HepG2 (cell line): ENCODE results near the gene SHPK. TPM values are rescaled to one million over a fixed set of nuclear protein-coding genes. Genes with fewer than 3 reads are reported as not detected.

Experiments used
- ATAC-seq: fragments of 200-7000 bp; cut with Tn5 transposase; 3 replicates; pipeline ENCODE4 v1.9.1; 2020; ENCODE audit warnings: mild to moderate bottlenecking, moderate library complexity
- BruUV-seq: library from RNA; stranded (reverse); fragments of 400-500 nt; replicated peaks from 2 replicates; lab custom pipeline; 2021; lab: Mats Ljungman, UMichigan
- CTCF ChIA-PET: fragments of 300-600 bp; formaldehyde crosslinking; extraction: SDS; loops from one replicate; lab custom pipeline; 2021; ENCODE audit warnings: low total read pairs, inconsistent platforms, low intra/inter-chr PET ratio; lab: Yijun Ruan, JAX
- POLR2A ChIA-PET: fragments of 350-600 bp; sonication (Branson Sonifier 250); formaldehyde crosslinking; loops from one replicate; lab custom pipeline; 2020; ENCODE audit warnings: antibody characterized with exemption, inconsistent platforms; lab: Yijun Ruan, JAX
- DNase-seq: peaks from one replicate; pipeline ENCODE4 v3.0.0-alpha.2; 2015; ENCODE audit warnings: low spot score
- FAIRE-seq: peaks from 3 replicates; lab custom pipeline; 2011; peaks lifted over from hg19 to GRCh38; lab: Jason Lieb, UNC
- H2AFZ ChIP-seq: one replicate; pipeline ENCODE4 v1.6.1; 2011; ENCODE audit warnings: low read length, inconsistent platforms
- H3K27ac ChIP-seq: fragments of 300-600 bp; 3 replicates; pipeline ENCODE4 v1.8.0; 2011; ENCODE audit warnings: mixed run types, mild to moderate bottlenecking, mixed read lengths, low read length, inconsistent platforms; ENCODE audit not compliant: insufficient read depth; ENCODE audit errors: extremely low read length
- H3K27me3 ChIP-seq, 2 experiments: fragments of 200-600 bp in 1 of 2; 2 replicates in 1 of 2; 3 replicates in 1 of 2; pipeline versions ENCODE4 v1.6.0 to v1.8.0; 2011; ENCODE audit warnings: low read length in 2 of 2, mild to moderate bottlenecking in 2 of 2, moderate library complexity in 2 of 2, inconsistent platforms in 1 of 2; ENCODE audit not compliant: insufficient read depth in 2 of 2, control insufficient read depth in 1 of 2
- H3K36me3 ChIP-seq, 2 experiments: fragments of 200-600 bp in 1 of 2; replicated peaks in 1 of 2; 2 replicates in 1 of 2; 3 replicates in 1 of 2; pipeline versions ENCODE4 v1.5.1 to v1.8.0; 2011; ENCODE audit warnings: low read length in 2 of 2, inconsistent platforms in 1 of 2; ENCODE audit not compliant: insufficient read depth in 2 of 2, control insufficient read depth in 1 of 2
- H3K4me1 ChIP-seq: 2 replicates; pipeline ENCODE4 v1.5.1; 2012; ENCODE audit warnings: low read length, inconsistent platforms; ENCODE audit not compliant: insufficient read depth
- H3K4me2 ChIP-seq: 2 replicates; pipeline ENCODE4 v1.6.0; 2011; ENCODE audit warnings: low read depth, low read length, inconsistent platforms
- H3K4me3 ChIP-seq, 3 experiments: fragments of 200-600 bp in 1 of 3; sonication (generic), shearing (Covaris generic) in 1 of 3; replicated peaks in 1 of 3; 2 replicates each; pipeline ENCODE4 v1.5.1; 2011 to 2016; ENCODE audit warnings: low read length in 3 of 3, inconsistent platforms in 2 of 3, low read depth in 2 of 3, mild to moderate bottlenecking in 2 of 3, control low read depth in 1 of 3, mixed read lengths in 1 of 3; ENCODE audit not compliant: insufficient read depth in 1 of 3
- H3K79me2 ChIP-seq: one replicate; pipeline ENCODE4 v1.6.1; 2011; ENCODE audit warnings: low read length, inconsistent platforms; ENCODE audit not compliant: insufficient read depth
- H3K9ac ChIP-seq: 2 replicates; pipeline ENCODE4 v1.6.0; 2011; ENCODE audit warnings: mild to moderate bottlenecking, low read depth, low read length, inconsistent platforms; ENCODE audit not compliant: insufficient read depth
- H3K9me3 ChIP-seq: 2 replicates; pipeline ENCODE4 v1.5.1; 2012; ENCODE audit warnings: mild to moderate bottlenecking, low read length
- H4K20me1 ChIP-seq: 2 replicates; pipeline ENCODE4 v1.6.0; 2011; ENCODE audit warnings: inconsistent platforms, mild to moderate bottlenecking, low read length, moderate library complexity; ENCODE audit not compliant: insufficient read depth
- FIP1L1 ChIP-seq: fragments of 200-400 bp; formaldehyde crosslinking; IDR thresholded peaks from 2 replicates; pipeline ENCODE4 v1.6.1; 2018; ENCODE audit warnings: low read depth, mild to moderate bottlenecking, low read length, moderate library complexity, borderline replicate concordance; ENCODE audit not compliant: insufficient read depth
- FOXA3 ChIP-seq: IDR thresholded peaks from 2 replicates; pipeline ENCODE4 v1.6.1; 2016; ENCODE audit warnings: missing genetic modification reagents, missing compliant biosample characterization
- FOXJ3 ChIP-seq: sonication (generic); formaldehyde crosslinking; IDR thresholded peaks from 2 replicates; pipeline ENCODE4 v1.4.0; 2020; ENCODE audit warnings: missing genetic modification reagents, mild to moderate bottlenecking, borderline replicate concordance
- HDAC2 ChIP-seq: sonication (generic); formaldehyde crosslinking; IDR thresholded peaks from 2 replicates; pipeline ENCODE4 v1.4.0; 2020; ENCODE audit warnings: missing genetic modification reagents
- HIVEP1 ChIP-seq: sonication (generic); formaldehyde crosslinking; IDR thresholded peaks from 2 replicates; pipeline ENCODE4 v1.4.0; 2020; ENCODE audit warnings: mild to moderate bottlenecking, missing genetic modification reagents
- KDM3A ChIP-seq: IDR thresholded peaks from 2 replicates; pipeline ENCODE4 v1.6.1; 2018; ENCODE audit warnings: low read depth, missing compliant biosample characterization
- KLF9 ChIP-seq: IDR thresholded peaks from 2 replicates; pipeline ENCODE4 v1.6.1; 2016; ENCODE audit warnings: low read depth
- SRSF4 ChIP-seq: fragments of 200-400 bp; formaldehyde crosslinking; IDR thresholded peaks from one replicate; pipeline ENCODE4 v1.6.1; 2018; ENCODE audit warnings: mild to moderate bottlenecking, low read depth, low read length, moderate library complexity; ENCODE audit not compliant: poor library complexity, severe bottlenecking
- ZNF124 ChIP-seq: sonication (generic); formaldehyde crosslinking; IDR thresholded peaks from 2 replicates; pipeline ENCODE4 v1.4.0; 2020; ENCODE audit warnings: missing genetic modification reagents
- ZNF282 ChIP-seq: fragments of 450-650 bp; IDR thresholded peaks from 2 replicates; pipeline ENCODE4 v1.6.1; 2018; ENCODE audit not compliant: partially characterized antibody
- ZNF30 ChIP-seq: sonication (generic); formaldehyde crosslinking; IDR thresholded peaks from 2 replicates; pipeline ENCODE4 v1.5.0; 2020; ENCODE audit warnings: mild to moderate bottlenecking, missing genetic modification reagents
- WGBS: methylation state at CpG from one replicate; pipeline ENCODE4 v1.1.6; 2017; ENCODE audit warnings: low lambda C conversion rate; 5-methylcytosine and 5-hydroxymethylcytosine counted together
- in situ Hi-C: cut with HindIII; loops from 2 replicates; pipeline ENCODE4 v1.10.0; 2017; ENCODE audit warnings: low pct_unique_long_range_greater_than_20kb; ENCODE audit not compliant: extremely low pct_ligation_motif_present
- intact Hi-C: fragments of 100-400 bp; cut with micrococcal nuclease; formaldehyde crosslinking; loops from one replicate; pipeline ENCODE4 v1.10.0; 2022; ENCODE audit not compliant: unreplicated experiment
- polyA plus RNA-seq, 8 experiments: library from polyadenylated mRNA; depleted of rRNA in 3 of 8; stranded (reverse) in 7 of 8; unstranded in 1 of 8; fragments of >200 nt; fragmentation: Illumina TruSeq in 4 of 8; extraction: Trizol in 4 of 8; gene quantifications; 2 replicates each; pipeline versions ENCODE4 v1.2.1 to v1.2.3, GENCODE V29; 2011 to 2016; ENCODE audit warnings: low read depth in 4 of 8, missing spikeins in 1 of 8, mixed read lengths in 1 of 8; ENCODE audit not compliant: insufficient read depth in 1 of 8
- total RNA-seq, 5 experiments: library from RNA; depleted of rRNA; stranded (reverse); fragments of >200 nt; fragmentation: Illumina TruSeq; extraction: Trizol; gene quantifications; 2 replicates each; pipeline ENCODE4 v1.2.3, GENCODE V29; 2016; ENCODE audit warnings: low read depth in 1 of 5
- TF ChIP-seq, protein P1 (sequence below): sonication (generic); formaldehyde crosslinking; conservative IDR thresholded peaks from 2 replicates; pipeline ENCODE4 v1.8.0; 2022; ENCODE audit warnings: missing genetic modification reagents
- TF ChIP-seq, protein P2 (sequence below): sonication (generic); formaldehyde crosslinking; IDR thresholded peaks from 2 replicates; pipeline ENCODE4 v1.4.0; 2020; ENCODE audit warnings: missing genetic modification reagents
- TF ChIP-seq, protein P3 (sequence below): sonication (generic); formaldehyde crosslinking; IDR thresholded peaks from 2 replicates; pipeline ENCODE4 v1.4.0; 2020; ENCODE audit warnings: missing genetic modification reagents, borderline replicate concordance

Gene SHPK
- total and polyA plus RNA-seq, 2 of the 13 experiments (the other 11 are each of a cell fraction or from before 2014, with no cell fraction given): 16.2 to 30.9 TPM

DNA sequence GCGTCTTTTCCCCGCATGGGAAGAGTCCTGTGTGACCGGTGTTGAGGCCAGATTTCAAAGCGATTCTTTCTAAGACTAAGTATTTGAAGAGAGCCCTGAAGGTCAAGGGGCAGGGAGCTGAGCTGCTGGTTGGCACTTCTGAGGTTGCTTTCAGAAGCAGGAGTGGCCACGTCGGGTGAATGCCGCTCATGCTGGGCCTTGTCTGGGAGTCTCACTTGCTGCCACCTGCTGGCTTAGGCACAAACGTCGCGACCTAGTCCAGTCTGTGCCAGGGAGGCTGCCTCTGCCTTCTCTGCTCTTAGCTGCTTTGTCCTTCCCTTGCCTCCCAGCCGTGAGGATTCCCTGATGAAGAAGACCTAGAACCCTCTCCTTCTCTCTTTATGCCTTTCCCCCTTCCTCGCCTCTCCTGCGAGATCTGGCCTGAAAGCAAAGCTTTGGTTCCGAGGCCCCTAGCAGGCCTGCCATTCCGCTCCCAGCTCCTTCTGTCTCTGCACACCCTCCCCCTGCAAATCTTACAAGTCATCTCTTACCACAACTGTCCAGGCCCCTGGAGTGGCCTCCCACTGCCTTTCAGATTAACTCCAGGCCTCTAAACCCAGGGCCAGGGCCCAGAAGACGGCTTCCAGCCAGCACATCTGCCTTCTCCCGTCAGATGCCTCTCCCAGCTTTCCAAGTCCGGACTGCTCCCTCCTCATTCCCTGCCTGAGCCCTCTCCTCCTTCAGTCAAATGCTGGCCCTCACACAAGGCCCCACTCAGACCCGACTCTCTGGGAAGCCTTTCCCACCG lies 11.9 kb upstream of the SHPK start (continued):
- TF ChIP-seq, protein P1, sequence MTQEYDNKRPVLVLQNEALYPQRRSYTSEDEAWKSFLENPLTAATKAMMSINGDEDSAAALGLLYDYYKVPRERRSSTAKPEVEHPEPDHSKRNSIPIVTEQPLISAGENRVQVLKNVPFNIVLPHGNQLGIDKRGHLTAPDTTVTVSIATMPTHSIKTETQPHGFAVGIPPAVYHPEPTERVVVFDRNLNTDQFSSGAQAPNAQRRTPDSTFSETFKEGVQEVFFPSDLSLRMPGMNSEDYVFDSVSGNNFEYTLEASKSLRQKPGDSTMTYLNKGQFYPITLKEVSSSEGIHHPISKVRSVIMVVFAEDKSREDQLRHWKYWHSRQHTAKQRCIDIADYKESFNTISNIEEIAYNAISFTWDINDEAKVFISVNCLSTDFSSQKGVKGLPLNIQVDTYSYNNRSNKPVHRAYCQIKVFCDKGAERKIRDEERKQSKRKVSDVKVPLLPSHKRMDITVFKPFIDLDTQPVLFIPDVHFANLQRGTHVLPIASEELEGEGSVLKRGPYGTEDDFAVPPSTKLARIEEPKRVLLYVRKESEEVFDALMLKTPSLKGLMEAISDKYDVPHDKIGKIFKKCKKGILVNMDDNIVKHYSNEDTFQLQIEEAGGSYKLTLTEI (CRISPR knock-in tag): no peak
- TF ChIP-seq HDAC2 (CRISPR knock-in tag): no peak

DNA sequence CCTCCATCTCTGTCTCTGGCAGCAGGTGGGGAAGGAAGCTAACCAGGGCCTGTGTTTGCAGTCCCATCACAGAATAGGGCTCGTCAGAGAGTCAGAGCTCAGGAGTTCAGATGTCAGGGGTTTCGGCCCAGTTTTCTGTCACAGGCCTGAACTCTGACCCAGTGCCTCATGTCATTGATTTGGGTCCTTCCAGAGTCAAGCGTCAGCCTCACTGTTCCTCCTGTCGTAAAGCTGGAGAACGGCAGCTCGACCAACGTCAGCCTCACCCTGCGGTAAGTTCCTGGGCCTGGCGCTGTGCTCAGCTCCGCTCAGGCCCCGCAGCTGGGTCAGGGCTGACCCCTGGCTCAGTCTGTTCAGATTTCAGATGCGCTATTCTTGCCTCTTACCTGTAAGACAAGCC lies 11.2 kb upstream of the SHPK start:
- Histone ChIP-seq H3K27me3 (no peaks in the 10 kb centered on the region), H3K9me3 (no peaks in the 10 kb centered on the region), H4K20me1 (no peaks in the 10 kb centered on the region), H3K36me3 (peaks cover 3 to 15% of the 10 kb centered on the region in 2 experiments; a peak in 2 of 5 replicates), H2AFZ (no peak overlapping the region), H3K27ac (peak overlapping the region; percentile 36), H3K4me1 (peaks cover 14% of the 10 kb centered on the region), H3K4me2 (0 out of 2 replicates have a peak overlapping the region, but pooled peaks have one; percentile 14), H3K79me2 (no peaks in the 10 kb centered on the region), H3K9ac (no peak overlapping the region), H3K4me3 (no peak overlapping the region)
- DNase-seq (no peak), ATAC-seq (peak; percentile 81), FAIRE-seq (no peak)
- BruUV-seq: no TSS peak
- intact Hi-C loops: no loop called here
- in situ Hi-C loops: no loop called here
- POLR2A ChIA-PET: interaction anchor here (1.1 to 2.5 kb wide), 3 partner anchors 11 to 598 kb away, joined by 3 to 12 read pairs (median 8); partner anchors contain the start of genes CTNS and SHPK
- 100% methylated on average over 1 of the region's 12 CpGs for WGBS
- CTCF ChIA-PET: interaction anchor here (1.5 to 2.4 kb wide), 2 partner anchors 45 to 599 kb away, joined by 6 to 9 read pairs; no protein-coding TSS in a partner anchor
- no peak for TF ChIP-seq KLF9 (CRISPR knock-in tag)
- TF ChIP-seq HIVEP1 (CRISPR knock-in tag): no peak
- TF ChIP-seq, protein P2, sequence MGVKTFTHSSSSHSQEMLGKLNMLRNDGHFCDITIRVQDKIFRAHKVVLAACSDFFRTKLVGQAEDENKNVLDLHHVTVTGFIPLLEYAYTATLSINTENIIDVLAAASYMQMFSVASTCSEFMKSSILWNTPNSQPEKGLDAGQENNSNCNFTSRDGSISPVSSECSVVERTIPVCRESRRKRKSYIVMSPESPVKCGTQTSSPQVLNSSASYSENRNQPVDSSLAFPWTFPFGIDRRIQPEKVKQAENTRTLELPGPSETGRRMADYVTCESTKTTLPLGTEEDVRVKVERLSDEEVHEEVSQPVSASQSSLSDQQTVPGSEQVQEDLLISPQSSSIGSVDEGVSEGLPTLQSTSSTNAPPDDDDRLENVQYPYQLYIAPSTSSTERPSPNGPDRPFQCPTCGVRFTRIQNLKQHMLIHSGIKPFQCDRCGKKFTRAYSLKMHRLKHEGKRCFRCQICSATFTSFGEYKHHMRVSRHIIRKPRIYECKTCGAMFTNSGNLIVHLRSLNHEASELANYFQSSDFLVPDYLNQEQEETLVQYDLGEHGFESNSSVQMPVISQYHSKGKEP (CRISPR knock-in tag): no peak
- TF ChIP-seq SRSF4: no peak
- TF ChIP-seq, protein P3, sequence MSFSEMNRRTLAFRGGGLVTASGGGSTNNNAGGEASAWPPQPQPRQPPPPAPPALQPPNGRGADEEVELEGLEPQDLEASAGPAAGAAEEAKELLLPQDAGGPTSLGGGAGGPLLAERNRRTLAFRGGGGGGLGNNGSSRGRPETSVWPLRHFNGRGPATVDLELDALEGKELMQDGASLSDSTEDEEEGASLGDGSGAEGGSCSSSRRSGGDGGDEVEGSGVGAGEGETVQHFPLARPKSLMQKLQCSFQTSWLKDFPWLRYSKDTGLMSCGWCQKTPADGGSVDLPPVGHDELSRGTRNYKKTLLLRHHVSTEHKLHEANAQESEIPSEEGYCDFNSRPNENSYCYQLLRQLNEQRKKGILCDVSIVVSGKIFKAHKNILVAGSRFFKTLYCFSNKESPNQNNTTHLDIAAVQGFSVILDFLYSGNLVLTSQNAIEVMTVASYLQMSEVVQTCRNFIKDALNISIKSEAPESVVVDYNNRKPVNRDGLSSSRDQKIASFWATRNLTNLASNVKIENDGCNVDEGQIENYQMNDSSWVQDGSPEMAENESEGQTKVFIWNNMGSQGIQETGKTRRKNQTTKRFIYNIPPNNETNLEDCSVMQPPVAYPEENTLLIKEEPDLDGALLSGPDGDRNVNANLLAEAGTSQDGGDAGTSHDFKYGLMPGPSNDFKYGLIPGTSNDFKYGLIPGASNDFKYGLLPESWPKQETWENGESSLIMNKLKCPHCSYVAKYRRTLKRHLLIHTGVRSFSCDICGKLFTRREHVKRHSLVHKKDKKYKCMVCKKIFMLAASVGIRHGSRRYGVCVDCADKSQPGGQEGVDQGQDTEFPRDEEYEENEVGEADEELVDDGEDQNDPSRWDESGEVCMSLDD: no peak
- no peak for TF ChIP-seq FOXJ3 (CRISPR knock-in tag)
- 0 out of 2 replicates have a peak, but pooled peaks have one; percentile 28 for TF ChIP-seq ZNF30 (CRISPR knock-in tag)
- TF ChIP-seq ZNF124: no peak
- TF ChIP-seq KDM3A (CRISPR knock-in tag): no peak
- TF ChIP-seq FIP1L1: no peak
- no peak for TF ChIP-seq FOXA3
- no peak for TF ChIP-seq ZNF282
